Midbrain (tissue), 1 donor: ENCODE results near the gene HCLS1.
"Not testable (repeated sequence)": the region's sequence is repeated elsewhere in the genome, so short reads cannot be mapped to it uniquely, and the experiment has no call there.

Experiments
- DNase-seq: peaks from one replicate; lab custom pipeline; 2025; lab: John Stamatoyannopoulos, UW

HCLS1 gene, protein sequence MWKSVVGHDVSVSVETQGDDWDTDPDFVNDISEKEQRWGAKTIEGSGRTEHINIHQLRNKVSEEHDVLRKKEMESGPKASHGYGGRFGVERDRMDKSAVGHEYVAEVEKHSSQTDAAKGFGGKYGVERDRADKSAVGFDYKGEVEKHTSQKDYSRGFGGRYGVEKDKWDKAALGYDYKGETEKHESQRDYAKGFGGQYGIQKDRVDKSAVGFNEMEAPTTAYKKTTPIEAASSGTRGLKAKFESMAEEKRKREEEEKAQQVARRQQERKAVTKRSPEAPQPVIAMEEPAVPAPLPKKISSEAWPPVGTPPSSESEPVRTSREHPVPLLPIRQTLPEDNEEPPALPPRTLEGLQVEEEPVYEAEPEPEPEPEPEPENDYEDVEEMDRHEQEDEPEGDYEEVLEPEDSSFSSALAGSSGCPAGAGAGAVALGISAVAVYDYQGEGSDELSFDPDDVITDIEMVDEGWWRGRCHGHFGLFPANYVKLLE

DNA sequence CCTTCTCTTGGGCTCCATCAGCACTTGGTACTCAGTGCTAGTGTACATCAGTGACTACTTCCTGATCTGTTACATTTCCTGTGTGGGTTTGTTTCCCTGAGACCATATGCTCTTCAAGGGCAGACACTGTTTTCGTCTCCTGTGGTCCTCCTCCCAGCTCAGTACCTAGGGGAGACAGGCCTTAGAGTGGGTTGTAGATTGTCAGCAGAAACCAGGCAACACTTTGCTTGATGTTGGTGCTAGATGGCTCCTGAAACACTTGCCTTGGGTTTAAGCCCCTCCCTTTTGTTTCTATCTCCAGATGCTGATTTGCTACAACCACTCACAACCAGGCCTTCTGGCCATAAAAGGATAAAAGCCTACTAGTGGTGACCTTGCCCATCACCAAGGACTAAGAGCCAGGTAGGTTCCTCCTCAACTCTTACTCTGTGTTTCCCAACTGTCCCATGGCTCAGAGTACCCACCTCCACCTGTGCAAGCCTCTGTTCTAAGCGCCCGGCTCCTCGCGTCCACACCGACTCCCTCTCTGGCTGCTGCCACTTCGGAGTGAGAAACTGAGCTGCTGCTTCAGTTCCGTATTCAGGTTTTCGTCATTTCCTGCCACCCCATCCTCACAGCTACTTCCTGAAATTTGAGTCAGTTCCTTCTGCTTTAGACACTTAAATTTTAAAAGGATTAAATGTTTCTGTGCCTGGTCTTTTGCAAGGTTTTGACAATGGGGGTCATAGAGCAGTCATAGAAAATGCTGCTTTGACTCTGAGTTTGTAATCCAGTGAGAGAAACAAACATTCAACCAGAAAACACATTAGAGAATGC, at the start of gene HCLS1:
Gene HCLS1 (minus strand): TSS at position 548 of the 816 bp plus-strand sequence. CDS start 2,556 bp downstream, outside the sequence.
- no peak for DNase-seq

DNA sequence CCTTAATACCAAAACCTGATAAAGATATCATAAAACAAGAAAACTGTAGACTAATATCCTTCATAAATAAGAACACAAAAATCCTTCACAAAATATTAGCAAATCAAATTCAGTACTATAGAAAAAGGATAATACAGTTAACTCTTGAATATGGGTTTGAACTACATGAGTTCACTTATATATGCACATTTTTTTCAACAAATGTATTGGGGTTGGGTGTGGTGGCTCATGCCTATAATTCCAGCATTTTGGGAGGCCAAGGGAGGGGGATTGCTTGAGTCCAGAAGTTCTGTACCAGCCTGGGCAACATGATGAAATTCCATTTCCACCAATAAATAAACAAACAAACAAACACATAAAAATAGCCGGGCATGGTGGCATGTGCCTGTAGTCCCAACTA, 49.6 kb upstream of the HCLS1 start:
- DNase-seq = no peak

DNA sequence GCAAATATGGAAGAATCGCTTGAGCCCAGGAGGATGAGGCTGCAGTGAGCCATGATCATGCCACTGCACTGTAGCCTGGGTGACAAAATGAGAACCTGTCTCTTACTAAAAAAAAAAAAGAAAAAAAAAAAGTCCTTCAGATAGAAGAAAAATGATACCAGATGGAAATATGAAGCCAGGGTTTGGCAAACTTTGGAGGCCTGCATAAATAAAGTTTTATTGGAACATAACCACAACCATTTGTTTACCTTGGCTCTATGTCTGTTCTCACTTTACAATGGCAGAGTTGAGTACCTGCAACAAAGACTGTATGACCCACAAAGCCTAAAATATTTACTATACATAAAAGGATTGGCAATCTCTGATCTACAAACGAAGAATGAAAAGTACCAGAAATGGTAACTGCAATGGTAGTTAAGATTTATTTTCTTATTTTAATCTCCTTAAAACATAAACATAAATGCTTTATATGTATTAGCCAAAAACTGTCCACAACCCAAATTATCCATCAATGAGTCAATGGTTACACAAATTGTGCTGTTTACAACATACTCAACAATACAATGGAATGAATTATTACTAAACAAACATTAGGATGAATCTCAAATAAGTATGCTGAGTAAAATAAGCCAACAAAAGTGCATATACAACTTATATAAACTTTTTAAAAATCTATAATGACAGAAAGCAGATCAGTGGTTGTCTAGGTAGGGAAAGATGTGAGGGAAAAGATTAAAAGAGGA, 47.0 kb upstream of the HCLS1 start:
- DNase-seq = no peak

DNA sequence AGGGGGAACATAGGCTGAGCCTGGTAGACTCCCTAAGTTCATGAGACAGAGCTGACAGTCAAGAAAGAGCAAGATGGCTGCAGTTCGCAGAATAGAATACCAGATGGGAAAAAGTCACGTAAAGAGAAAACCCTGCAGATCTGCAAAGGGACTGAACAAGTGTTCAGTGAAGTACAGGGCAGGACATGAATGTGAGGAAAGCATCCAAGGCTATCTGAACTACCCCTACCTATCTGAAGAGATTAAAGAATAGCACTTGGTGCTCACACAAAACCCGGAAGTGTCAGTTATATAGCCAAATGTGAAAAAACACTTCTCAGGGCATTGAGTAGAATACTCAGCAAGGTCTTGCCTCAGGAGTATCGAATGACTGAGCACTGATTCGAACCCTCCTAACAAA, 44.8 kb upstream of the HCLS1 start:
- no peak for DNase-seq

DNA sequence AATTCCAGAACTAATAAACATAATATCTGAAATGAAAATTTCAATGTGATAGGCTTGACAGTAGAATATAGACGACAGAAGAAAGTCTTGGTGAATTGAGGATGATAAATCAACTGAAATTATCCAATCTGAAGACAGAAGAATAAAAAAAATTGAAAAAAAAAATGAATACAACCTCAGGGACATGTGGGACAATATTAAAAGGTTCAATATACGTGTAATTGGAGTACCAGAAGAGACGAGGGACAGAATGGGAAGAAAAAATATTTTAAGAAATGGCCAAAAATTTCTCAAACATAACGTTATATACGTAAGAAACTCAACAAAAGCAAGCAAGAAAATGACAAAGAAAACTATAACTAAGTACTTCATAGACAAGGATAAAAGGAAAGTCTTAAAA, 43.3 kb upstream of the HCLS1 start:
- DNase-seq = no peak

DNA sequence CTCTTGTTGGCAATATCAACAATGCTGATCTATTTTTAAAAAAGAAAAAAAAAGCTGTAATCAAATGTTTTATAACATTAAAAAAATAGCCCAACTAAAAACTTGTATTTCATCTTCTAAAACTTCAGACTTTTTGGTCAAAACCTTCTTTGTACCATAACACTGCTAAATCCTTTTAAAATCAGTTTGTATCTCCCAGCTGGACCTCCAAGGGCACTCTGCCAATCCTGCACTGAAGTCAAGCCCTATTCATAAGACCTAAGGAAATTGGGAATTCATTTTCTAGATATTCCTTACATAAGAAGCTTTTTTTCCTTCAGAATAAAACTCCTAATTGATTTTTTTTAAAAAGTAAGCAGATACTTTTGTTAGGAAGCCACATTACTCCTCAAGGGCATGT, 38.2 kb upstream of the HCLS1 start:
- peak; percentile 33 for DNase-seq

DNA sequence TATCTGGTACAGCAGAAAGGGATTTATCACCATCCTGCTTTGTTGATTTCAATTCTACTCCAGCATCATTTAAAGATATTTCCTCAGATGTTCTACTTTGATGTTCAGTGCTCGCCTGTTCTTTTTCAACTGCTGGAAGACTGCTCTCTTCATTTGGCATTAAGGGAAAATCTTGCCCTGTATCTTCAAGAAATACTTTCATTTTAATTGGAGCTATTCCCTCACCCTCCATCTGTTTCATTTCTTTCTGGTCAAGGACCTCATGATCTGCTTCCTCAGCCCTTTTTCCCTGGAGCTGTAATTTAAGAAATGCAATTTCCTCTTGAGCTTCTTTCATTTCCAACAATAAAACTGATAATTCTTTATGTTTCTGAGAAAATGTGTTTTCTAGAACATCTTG, 37.8 kb upstream of the HCLS1 start:
- no peak for DNase-seq

DNA sequence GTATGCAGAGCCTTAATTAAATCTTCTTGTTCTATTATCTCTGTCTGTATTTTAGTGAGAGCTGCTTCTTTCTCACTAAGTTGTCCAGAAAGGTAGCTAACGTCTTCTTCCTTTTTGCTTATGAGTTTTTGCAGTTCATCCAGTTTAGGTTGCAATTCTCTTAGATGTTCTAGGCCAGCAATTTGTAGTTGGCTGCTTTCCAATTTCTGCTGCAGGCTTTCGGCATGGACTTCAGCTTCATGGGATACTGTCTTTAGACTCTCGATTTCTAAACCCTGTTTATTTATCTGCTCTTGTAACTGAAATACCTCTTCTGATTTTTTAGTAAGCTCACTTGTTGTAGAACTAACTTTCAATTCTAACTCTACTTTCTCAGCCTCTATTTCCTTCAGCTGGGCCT, 35.5 kb upstream of the HCLS1 start:
- no peak for DNase-seq

DNA sequence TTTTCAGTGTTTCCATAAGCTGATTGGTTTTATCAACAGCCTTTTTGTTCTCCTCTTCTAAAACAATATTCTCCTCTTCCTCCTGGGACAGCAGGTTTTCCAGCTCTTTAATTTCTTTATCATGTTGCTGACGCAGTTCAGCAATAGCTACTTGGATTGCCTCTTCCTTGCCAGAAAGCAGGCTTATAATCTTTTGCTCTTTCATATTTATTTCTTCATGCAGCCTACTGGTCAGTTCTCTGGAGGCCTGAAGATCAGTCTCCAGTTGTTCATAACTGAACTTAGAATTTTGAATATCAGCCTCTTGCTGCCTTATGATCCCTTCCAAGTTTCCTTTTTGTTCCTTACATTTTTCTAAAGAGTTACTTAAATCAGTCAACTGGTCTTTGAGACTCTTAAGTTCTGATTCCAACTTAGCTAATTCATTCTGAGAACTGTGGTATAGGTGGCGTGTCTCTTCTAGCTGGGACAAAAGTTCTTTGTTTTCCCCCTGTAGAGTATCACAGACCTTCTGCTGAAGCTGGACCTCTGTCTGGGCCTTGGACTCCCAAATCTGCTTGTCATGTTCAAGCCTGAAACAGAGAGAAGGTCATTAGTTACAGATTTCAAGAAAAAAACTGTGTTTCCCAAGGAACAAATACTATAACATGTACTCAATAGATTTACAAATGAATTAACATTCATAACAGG, 31.5 kb upstream of the HCLS1 start:
- no peak for DNase-seq

DNA sequence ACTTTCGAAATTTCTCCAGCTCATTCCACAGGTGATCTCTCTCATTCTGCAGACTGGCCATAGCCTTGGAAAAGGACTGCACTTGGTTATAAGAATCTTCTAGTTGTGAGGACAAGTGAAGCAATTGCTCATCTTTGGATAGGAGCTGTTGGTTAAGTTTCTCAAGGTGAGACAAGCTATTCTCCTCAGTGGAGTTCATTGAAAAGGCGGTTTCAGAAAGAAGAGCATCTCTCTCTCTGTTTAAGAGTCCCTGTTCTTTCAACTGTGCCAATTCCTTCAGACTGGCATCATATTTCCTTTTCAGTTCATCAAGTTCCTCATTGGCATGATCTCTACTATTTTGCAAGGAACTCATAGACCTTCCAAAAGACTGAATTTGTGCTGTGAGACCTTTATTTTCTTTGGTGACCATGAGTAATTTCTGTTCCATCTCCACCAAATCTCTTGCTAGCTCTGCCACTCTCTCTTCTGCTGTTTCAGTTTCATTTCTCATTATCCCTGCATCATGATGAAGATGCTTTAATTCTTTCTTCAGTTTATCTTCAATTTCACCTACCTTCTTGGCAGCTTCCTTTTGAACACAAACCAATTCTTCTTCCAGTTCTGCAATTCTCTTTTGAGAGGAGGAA, 30.2 kb upstream of the HCLS1 start:
- DNase-seq = no peak

DNA sequence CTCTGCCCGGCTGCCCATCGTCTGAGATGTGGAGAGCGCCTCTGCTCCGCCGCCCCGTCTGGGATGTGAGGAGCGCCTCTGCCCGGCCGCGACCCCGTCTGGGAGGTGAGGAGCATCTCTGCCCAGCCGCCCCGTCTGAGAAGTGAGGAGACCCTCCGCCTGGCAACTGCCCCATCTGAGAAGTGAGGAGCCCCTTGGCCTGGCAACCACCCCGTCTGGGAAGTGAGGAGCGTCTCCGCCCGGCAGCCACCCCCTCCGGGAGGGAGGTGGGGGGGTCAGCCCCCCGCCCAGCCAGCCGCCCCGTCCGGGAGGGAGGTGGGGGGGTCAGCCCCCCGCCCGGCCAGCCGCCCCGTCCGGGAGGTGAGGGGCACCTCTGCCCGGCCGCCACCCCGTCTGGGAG, 28.0 kb upstream of the HCLS1 start:
- not testable (repeated sequence) for DNase-seq

DNA sequence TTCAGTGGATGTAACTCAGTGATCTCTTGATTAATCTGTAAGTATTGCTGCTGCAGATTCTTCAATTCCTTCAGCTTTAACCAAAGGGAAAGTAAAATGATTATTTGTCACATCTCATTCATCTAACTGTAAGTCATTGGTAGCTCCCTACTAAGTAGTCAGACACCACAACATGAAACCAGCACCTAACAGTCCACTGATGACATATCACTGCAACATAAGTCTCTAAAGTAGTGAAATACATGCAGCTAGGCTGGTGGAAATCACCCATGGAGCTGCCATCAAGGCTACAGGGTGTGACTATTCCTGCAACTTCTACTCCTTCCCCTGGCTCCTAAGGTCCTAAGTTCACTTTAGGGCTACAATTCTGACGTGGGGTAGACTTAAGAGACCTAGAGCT, 21.1 kb upstream of the HCLS1 start:
- DNase-seq = no peak

DNA sequence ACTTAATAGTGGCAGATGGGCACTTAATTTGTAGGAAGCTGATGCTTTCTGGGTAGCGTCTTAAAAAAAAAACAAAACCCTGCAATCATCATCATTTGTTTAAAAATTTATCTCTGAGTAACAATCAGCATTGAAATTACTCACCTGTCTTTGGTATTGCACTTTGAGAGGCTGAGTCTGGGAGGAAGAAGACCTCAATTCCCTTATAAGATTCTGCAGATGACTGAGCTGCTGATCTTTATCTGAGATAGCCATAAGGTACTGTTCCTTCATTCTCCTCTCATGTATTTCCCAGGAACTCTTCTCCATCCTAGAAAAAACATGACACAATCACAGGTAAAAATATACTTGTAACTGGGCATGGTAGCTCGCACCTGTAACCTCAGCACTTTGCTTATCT, 16.4 kb upstream of the HCLS1 start:
- DNase-seq = no peak

DNA sequence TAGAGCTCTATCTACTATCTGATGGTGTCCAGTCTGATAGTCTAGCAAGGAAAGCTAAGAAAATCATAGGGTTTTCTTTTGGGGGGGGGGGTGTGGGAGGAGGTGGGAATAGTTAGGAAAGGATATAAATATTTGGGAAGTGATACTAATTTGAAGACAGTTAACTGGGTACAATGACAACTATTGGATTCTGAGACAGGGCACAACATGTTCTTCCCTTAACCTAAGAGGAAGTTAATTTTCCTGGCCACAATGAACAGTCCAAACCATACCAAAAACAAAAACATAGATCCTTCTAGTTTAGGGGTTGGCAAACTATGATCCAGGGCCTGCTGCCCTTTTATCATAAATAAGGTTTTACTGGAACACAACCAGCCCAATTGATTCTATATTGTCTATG, 10.0 kb upstream of the HCLS1 start:
- no peak for DNase-seq

DNA sequence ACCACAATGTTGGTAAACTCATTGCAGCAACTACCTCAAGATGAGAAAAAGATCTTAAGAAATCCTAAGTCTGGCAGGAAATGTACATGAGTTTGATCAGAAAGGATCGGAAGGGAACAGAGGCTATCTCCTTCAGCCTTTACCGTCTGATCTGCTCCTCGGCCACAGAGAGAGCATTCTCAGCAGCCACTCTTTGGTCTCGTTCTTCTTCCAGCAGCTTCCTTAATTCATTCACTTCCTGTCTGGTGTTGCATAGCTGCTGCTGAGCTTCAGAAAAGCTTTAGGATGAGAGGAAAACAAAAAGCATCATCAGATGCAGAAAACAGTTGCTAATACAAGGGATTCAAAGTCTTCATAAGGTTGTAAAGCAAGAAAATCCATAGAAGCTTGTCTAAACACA, 6.6 kb upstream of the HCLS1 start:
- no peak for DNase-seq

DNA sequence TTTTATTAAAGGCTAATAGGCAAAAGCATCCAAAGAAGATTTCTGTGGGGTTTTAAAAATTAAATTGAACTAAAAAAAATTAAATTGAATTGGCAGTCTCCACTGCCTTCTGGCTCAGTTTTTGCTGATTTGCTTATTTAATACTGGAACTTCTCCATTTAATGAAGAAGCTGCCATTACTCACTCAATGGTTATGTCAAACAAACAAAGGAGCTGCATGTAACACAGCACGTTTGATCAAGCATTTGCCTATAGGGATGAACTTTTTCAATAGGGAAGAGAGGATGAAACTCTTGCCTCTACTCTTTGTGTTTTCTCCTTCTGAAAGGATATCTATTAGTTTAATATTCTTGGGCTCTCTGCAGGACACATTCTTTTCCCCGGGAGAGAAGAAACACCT, 4.8 kb upstream of the HCLS1 start:
- DNase-seq = no peak

DNA sequence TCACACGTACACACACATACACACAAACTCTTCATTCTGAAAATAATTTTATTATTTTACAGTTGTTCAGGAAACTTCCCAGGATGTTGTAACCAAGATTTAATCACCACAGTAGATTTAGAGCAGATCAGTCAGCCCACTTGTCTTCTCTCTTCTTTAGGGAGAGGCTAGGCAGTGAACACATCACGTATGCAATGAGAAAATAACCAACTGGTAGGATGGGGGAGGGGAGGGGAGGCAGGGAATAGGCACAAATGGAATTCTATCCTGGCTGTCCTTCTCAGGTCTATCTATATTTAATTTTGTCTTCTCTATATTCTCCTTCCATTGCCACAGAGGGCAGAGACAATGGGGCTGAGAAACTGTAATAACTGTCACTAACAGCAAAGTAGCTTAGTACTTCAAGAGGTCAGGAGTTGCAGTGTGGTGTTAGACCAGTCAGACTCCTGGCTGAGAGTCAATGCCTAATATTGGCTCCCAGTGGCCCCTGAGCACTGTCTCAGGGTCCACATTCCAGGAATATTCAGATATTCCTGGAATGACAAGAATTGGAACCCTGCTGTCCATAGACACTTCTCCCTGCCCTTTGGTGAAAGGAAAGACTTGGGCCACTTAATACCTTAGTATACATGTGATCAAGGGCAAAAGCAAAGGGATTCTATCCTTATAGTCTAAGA, 2.6 kb upstream of the HCLS1 start:
- no peak for DNase-seq

DNA sequence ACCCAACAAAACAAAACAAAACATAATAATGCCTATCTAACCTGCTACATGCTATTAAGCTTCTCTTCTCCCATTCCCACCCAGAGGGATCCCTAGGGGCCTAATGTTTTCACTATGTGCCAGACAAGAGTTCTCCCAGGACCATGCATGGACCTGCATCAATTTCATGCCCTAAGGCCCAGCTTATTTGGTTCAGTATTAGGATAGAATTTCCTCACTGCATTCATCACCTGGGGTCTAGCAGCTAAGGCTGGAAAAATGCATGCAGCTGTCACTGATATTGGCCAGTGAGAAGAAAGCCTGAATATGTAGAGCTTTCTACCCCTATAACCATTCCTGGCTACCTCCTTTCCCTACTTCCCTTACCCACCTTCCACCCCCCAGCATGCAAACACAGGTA, 2.0 kb upstream of the HCLS1 start:
- DNase-seq = no peak

DNA sequence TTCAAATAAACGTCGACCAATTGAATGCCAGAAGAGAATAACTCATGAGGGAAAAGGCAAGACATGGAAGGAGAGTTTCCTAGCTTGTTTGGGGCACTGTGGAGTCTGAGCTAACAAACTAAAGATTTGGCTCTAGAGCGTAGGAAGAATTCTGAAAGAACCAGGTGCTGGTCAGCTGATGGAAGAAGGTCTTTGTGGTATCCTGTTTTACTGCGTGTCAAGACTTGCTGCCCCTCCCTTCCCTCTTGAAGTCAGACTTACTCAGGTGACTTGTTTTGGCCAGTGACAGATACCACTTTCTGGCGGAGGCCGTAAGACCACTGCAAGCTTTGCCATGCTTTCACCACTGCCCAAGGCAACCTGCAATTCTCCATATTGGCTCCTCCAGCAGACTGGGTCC, 673 bp upstream of the HCLS1 start:
- DNase-seq = no peak

DNA sequence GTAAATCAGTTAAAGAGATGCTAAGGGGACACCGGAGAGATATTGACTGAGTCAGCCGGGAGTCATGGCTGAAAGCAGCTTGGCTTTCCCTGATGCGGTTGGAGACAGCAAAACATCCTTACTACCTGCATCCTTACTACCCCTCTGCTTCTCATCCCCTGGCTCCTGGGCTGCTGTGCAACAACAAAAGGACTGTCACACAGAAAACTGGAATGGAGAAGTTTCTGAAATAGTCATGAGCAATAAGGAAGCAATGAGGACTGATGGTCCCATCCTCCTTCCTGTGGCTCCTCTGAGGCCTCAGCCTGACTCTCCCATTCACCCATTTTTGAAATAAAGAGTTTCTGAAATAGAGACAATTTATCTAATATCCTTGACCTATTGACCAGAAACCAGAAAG, 1.1 kb downstream of the HCLS1 start:
- DNase-seq = no peak
